Measurements from ENCODE around the gene PAF1. TPM values are rescaled to one million over a fixed set of nuclear protein-coding genes. Genes with fewer than 3 reads are reported as not detected.

The PAF1 gene
- polyA plus RNA-seq, 1 donor (not counting 4 experiments of a cell fraction or from before 2014, with no cell fraction given), result 39.4 TPM

DNA sequence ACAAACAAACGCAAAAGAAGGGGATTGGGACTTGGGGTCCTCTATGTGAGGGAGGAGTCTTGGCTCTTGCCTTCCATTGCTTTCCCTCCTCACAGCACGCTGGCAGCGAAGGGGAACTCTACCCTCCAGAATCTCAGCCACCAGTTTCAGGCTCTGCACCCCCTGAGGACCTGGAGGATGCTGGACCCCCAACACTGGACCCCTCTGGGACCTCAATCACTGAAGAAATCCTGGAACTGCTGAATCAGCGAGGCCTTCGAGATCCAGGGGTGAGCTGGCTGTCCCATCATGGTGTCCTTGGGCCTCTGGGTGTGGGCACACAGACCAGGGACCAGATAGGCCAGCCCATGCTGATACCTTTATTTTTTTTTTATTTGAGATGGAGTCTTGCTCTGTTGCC is 31.1 kb upstream of the PAF1 start:
- Histone ChIP-seq H3K27ac (ENCODE audit: control insufficient read depth, insufficient read depth, low read length) (no peak overlapping the region), H3K36me3 (ENCODE audit: control insufficient read depth in 2 of 2, extremely low read depth in 1 of 2, insufficient read depth in 2 of 2, low read length in 2 of 2) (peaks cover 6 to 9% of the 10 kb centered on the region in 2 experiments), H3K4me3 (ENCODE audit: control insufficient read depth in 2 of 3, extremely low read depth in 1 of 3, insufficient read depth in 2 of 3, low read depth in 1 of 3, low read length in 3 of 3) (no peak overlapping the region), H2AFZ (ENCODE audit: control insufficient read depth, low read length) (no peak overlapping the region), H3K4me2 (ENCODE audit: control insufficient read depth, extremely low read depth, insufficient read depth, low read depth, low read length) (no peak overlapping the region), H3K79me2 (ENCODE audit: control insufficient read depth, insufficient read depth, low read length) (no peaks in the 10 kb centered on the region), H3K9ac (ENCODE audit: control insufficient read depth, extremely low read depth, insufficient read depth, low read length) (no peak overlapping the region), H3K9me3 (ENCODE audit: control insufficient read depth, low read depth, low read length) (no peaks in the 10 kb centered on the region), H3K4me1 (ENCODE audit: control insufficient read depth, extremely low read depth, insufficient read depth, low read length) (no peaks in the 10 kb centered on the region), H3K9me1 (ENCODE audit: control insufficient read depth, extremely low read depth, insufficient read depth, low read length) (no peaks in the 10 kb centered on the region), H4K20me1 (ENCODE audit: control insufficient read depth, extremely low read depth, insufficient read depth, low read length) (no peaks in the 10 kb centered on the region), H3K27me3 (ENCODE audit: control insufficient read depth, extremely low read depth, insufficient read depth, low read length) (no peaks in the 10 kb centered on the region)
- TF ChIP-seq, protein P1, sequence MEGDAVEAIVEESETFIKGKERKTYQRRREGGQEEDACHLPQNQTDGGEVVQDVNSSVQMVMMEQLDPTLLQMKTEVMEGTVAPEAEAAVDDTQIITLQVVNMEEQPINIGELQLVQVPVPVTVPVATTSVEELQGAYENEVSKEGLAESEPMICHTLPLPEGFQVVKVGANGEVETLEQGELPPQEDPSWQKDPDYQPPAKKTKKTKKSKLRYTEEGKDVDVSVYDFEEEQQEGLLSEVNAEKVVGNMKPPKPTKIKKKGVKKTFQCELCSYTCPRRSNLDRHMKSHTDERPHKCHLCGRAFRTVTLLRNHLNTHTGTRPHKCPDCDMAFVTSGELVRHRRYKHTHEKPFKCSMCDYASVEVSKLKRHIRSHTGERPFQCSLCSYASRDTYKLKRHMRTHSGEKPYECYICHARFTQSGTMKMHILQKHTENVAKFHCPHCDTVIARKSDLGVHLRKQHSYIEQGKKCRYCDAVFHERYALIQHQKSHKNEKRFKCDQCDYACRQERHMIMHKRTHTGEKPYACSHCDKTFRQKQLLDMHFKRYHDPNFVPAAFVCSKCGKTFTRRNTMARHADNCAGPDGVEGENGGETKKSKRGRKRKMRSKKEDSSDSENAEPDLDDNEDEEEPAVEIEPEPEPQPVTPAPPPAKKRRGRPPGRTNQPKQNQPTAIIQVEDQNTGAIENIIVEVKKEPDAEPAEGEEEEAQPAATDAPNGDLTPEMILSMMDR (optimal IDR thresholded peaks at IDR 0.05 in 1 of 3, IDR thresholded peaks at IDR 0.05 in 1 of 3, conservative IDR thresholded peaks at IDR 0.05 in 1 of 3; ENCODE audit: extremely low read depth in 1 of 3, insufficient read depth in 2 of 3, low read length in 3 of 3), result no peak
- no peak for TF ChIP-seq EZH2 (IDR thresholded peaks at IDR 0.05; ENCODE audit: low read length)
- FAIRE-seq, result no peak
- no peak for DNase-seq (ENCODE audit: low read depth, low spot score)
- dilution Hi-C loops (cut with MboI; ENCODE audit: extremely low pct_ligation_motif_present, low sequenced_read_pairs), result no loop called here

DNA sequence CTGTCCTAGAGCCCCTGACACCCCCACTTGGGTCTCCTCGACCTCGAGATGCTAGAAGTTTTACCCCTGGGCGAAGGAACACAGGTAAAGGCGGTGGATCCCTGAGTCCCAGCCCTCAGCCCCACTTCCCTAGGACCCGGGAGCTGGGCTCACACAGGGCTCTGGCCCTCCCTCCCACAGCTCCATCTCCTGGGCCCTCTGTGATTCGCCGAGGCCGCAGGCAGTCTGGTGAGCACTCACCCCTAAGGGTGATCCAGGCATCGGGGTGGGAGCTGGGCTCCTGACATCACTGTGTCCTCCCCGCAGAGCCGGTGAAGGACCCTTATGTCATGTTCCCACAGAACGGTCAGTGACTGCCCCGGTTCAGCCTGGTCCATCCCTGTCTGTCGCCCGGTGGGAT is 29.9 kb upstream of the PAF1 start:
- H3K9me3 ChIP-seq (ENCODE audit: control insufficient read depth, low read depth, low read length), result no peaks in the 10 kb centered on the region
- no peak overlapping the region for H3K4me2 ChIP-seq (ENCODE audit: control insufficient read depth, extremely low read depth, insufficient read depth, low read depth, low read length)
- peaks cover 8 to 14% of the 10 kb centered on the region in 2 experiments for H3K36me3 ChIP-seq (ENCODE audit: control insufficient read depth in 2 of 2, extremely low read depth in 1 of 2, insufficient read depth in 2 of 2, low read length in 2 of 2)
- H3K4me1 ChIP-seq (ENCODE audit: control insufficient read depth, extremely low read depth, insufficient read depth, low read length), result no peaks in the 10 kb centered on the region
- no peak for FAIRE-seq
- no peaks in the 10 kb centered on the region for H3K27me3 ChIP-seq (ENCODE audit: control insufficient read depth, extremely low read depth, insufficient read depth, low read length)
- no peaks in the 10 kb centered on the region for H4K20me1 ChIP-seq (ENCODE audit: control insufficient read depth, extremely low read depth, insufficient read depth, low read length)
- dilution Hi-C loops (cut with MboI; ENCODE audit: extremely low pct_ligation_motif_present, low sequenced_read_pairs), result no loop called here
- no peak overlapping the region for H3K27ac ChIP-seq (ENCODE audit: control insufficient read depth, insufficient read depth, low read length)
- H3K4me3 ChIP-seq (ENCODE audit: control insufficient read depth in 2 of 3, extremely low read depth in 1 of 3, insufficient read depth in 2 of 3, low read depth in 1 of 3, low read length in 3 of 3), result no peak overlapping the region
- no peaks in the 10 kb centered on the region for H3K79me2 ChIP-seq (ENCODE audit: control insufficient read depth, insufficient read depth, low read length)
- TF ChIP-seq, protein P1 (optimal IDR thresholded peaks at IDR 0.05 in 1 of 3, IDR thresholded peaks at IDR 0.05 in 1 of 3, conservative IDR thresholded peaks at IDR 0.05 in 1 of 3; ENCODE audit: extremely low read depth in 1 of 3, insufficient read depth in 2 of 3, low read length in 3 of 3), result no peak
- no peak for TF ChIP-seq EZH2 (IDR thresholded peaks at IDR 0.05; ENCODE audit: low read length)
- no peak overlapping the region for H3K9ac ChIP-seq (ENCODE audit: control insufficient read depth, extremely low read depth, insufficient read depth, low read length)
- no peak for DNase-seq (ENCODE audit: low read depth, low spot score)
- no peak overlapping the region for H2AFZ ChIP-seq (ENCODE audit: control insufficient read depth, low read length)
- H3K9me1 ChIP-seq (ENCODE audit: control insufficient read depth, extremely low read depth, insufficient read depth, low read length), result no peaks in the 10 kb centered on the region

All from keratinocyte (primary cell).